Activated CD8-positive, alpha-beta memory T cell treated with anti-CD3 and anti-CD28 coated beads for 4 hours (primary cell): ENCODE results near the gene ABCC8.
"Not testable (repeated sequence)": the region's sequence is repeated elsewhere in the genome, so short reads cannot be mapped to it uniquely, and the experiment has no call there.

ENCODE experiments used
- DNase-seq, 2 donors: peaks; one replicate each; pipeline ENCODE4 v3.0.0-alpha.2; 2020; ENCODE audit warnings: low read depth in 2 of 2

ABCC8 gene

GRCh38 chr11:17428925-17429324, 47.7 kb downstream of the ABCC8 start:
- no peak for DNase-seq

GRCh38 chr11:17428261-17428660, 48.4 kb downstream of the ABCC8 start:
- no peak for DNase-seq

- DNase-seq: not testable (repeated sequence)
These were observed 50.4 kb downstream of the ABCC8 start for GRCh38 chr11:17426233-17426632.

GRCh38 chr11:17423533-17424310, 52.9 kb downstream of the ABCC8 start:
- DNase-seq: no peak

GRCh38 chr11:17421781-17422180, 54.9 kb downstream of the ABCC8 start:
- DNase-seq: no peak

- no peak for DNase-seq
These were observed 58.1 kb downstream of the ABCC8 start for GRCh38 chr11:17418444-17419081.

GRCh38 chr11:17416492-17416891, 60.2 kb downstream of the ABCC8 start:
- no peak for DNase-seq

- DNase-seq: no peak
These were observed 61.0 kb downstream of the ABCC8 start for GRCh38 chr11:17415523-17416104.

- DNase-seq: no peak
These were observed 61.7 kb downstream of the ABCC8 start for GRCh38 chr11:17414992-17415391.

GRCh38 chr11:17414317-17414737, 62.3 kb downstream of the ABCC8 start:
- DNase-seq: no peak

- DNase-seq: no peak
These were observed 63.0 kb downstream of the ABCC8 start for GRCh38 chr11:17413414-17414316.

- no peak for DNase-seq
These were observed 64.0 kb downstream of the ABCC8 start for GRCh38 chr11:17412488-17413180.

GRCh38 chr11:17411418-17411817, 65.2 kb downstream of the ABCC8 start:
- DNase-seq: no peak

- DNase-seq: no peak
These were observed 65.9 kb downstream of the ABCC8 start for GRCh38 chr11:17410606-17411379.

GRCh38 chr11:17408641-17409040, 68.0 kb downstream of the ABCC8 start:
- no peak for DNase-seq

GRCh38 chr11:17408026-17408425, 68.6 kb downstream of the ABCC8 start:
- DNase-seq: no peak

- DNase-seq: no peak
These were observed 69.1 kb downstream of the ABCC8 start for GRCh38 chr11:17407575-17407974.

GRCh38 chr11:17406818-17407149, 69.9 kb downstream of the ABCC8 start:
- no peak for DNase-seq

- no peak for DNase-seq
These were observed 70.4 kb downstream of the ABCC8 start for GRCh38 chr11:17406082-17406817.
